Thymus (tissue), 11 donors: ENCODE results near the gene RAB8A. TPM values are rescaled to one million over a fixed set of nuclear protein-coding genes. Genes with fewer than 3 reads are reported as not detected.

Source experiments
- DNase-seq, 9 donors: peaks; one replicate each; pipeline ENCODE4 v3.0.0-alpha.2; 2013; ENCODE audit warnings: low spot score in 9 of 9, low read depth in 6 of 9, missing footprints in 1 of 9
- H3K27ac ChIP-seq, 2 donors: one replicate each; pipeline ENCODE4 v1.5.1; 2013; ENCODE audit warnings: control low read depth in 1 of 2, low read depth in 1 of 2, low read length in 1 of 2, mild to moderate bottlenecking in 1 of 2, moderate library complexity in 1 of 2
- H3K27me3 ChIP-seq, 2 donors: one replicate each; pipeline ENCODE4 v1.5.1; 2013; ENCODE audit warnings: low read length in 1 of 2; ENCODE audit not compliant: control insufficient read depth in 2 of 2, insufficient read depth in 1 of 2
- H3K36me3 ChIP-seq, 2 donors: one replicate each; pipeline ENCODE4 v1.5.1; 2013; ENCODE audit warnings: low read length in 1 of 2, mild to moderate bottlenecking in 1 of 2, moderate library complexity in 1 of 2; ENCODE audit not compliant: control insufficient read depth in 2 of 2, insufficient read depth in 2 of 2
- H3K4me1 ChIP-seq, 2 donors: one replicate each; pipeline ENCODE4 v1.5.1; 2013; ENCODE audit warnings: low read length in 2 of 2; ENCODE audit not compliant: control insufficient read depth in 2 of 2, insufficient read depth in 2 of 2
- H3K4me3 ChIP-seq, 2 donors: one replicate each; pipeline ENCODE4 v1.5.1; 2013; ENCODE audit warnings: low read length in 2 of 2, control low read depth in 1 of 2, mild to moderate bottlenecking in 1 of 2
- H3K9me3 ChIP-seq, 2 donors: one replicate each; pipeline ENCODE4 v1.5.1; 2013; ENCODE audit warnings: low read length in 1 of 2, mild to moderate bottlenecking in 1 of 2; ENCODE audit not compliant: control insufficient read depth in 2 of 2, insufficient read depth in 1 of 2
- WGBS: extraction: QIAGEN DNeasy Blood & Tissue Kit; methylation state at CpG from one replicate; pipeline ENCODE4 v1.1.7; 2013; 5-methylcytosine and 5-hydroxymethylcytosine counted together
- polyA plus RNA-seq: library from polyadenylated mRNA; stranded (reverse); fragments of 200-250 nt; gene quantifications from one replicate; pipeline ENCODE4 v1.2.3, GENCODE V29; 2013
- total RNA-seq: library from RNA; stranded (reverse); fragments of 120-200 nt; gene quantifications from one replicate; pipeline ENCODE4 v1.2.4, GENCODE V29; 2013
- donor health status: healthy.

Gene RAB8A
- total and polyA plus RNA-seq, 2 donors, result 32.8 to 35.3 TPM

DNA sequence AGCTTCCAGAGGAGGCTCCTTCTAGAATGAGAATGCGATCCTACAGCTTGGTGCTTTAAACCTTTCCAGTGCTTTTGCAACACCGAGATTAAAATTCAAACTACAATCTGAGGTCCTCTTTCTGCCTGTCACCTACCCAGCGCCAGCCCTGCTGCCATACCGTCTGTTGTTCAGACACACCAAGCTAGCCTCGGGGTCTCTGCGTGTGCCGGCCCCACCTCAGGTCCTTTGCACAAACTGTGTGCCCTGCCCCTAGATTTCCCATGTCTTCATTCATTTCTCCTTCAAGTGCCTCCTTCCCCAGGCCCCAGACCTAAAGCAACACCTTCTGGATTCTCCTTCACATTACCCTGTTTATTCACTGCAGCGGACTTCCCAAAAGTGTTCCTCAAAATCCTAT is 42.9 kb downstream of the RAB8A start:
- Histone ChIP-seq H3K36me3 (peaks cover 12 to 13% of the 10 kb centered on the region in 2 donors), H3K27ac (no peak overlapping the region), H3K4me3 (no peak overlapping the region), H3K27me3 (no peaks in the 10 kb centered on the region), H3K9me3 (peaks cover 0 to 4% of the 10 kb centered on the region in 2 donors), H3K4me1 (no peaks in the 10 kb centered on the region)
- WGBS, result 98% methylated on average over 8 of the region's 8 CpGs
- no peak for DNase-seq

- 95% methylated on average over 1 of the region's 1 CpG for WGBS
- no peak for DNase-seq
- H3K36me3 ChIP-seq, result peaks cover 12 to 13% of the 10 kb centered on the region in 2 donors
- no peaks in the 10 kb centered on the region for H3K4me1 ChIP-seq
- peaks cover 0 to 4% of the 10 kb centered on the region in 2 donors for H3K9me3 ChIP-seq
- H3K4me3 ChIP-seq, result no peak overlapping the region
- no peaks in the 10 kb centered on the region for H3K27me3 ChIP-seq
- H3K27ac ChIP-seq, result no peak overlapping the region
Measured at GRCh38 chr19:16155128-16155527, 43.4 kb downstream of the RAB8A start.

- no peaks in the 10 kb centered on the region for H3K27me3 ChIP-seq
- no peak overlapping the region for H3K27ac ChIP-seq
- peaks cover 0 to 4% of the 10 kb centered on the region in 2 donors for H3K9me3 ChIP-seq
- H3K36me3 ChIP-seq, result peaks cover 12 to 13% of the 10 kb centered on the region in 2 donors
- DNase-seq, result no peak
- WGBS, result 89% methylated on average over 6 of the region's 6 CpGs
- H3K4me1 ChIP-seq, result no peaks in the 10 kb centered on the region
- H3K4me3 ChIP-seq, result no peak overlapping the region
Measured at GRCh38 chr19:16156904-16157303, 45.2 kb downstream of the RAB8A start.

- Histone ChIP-seq H3K36me3 (peaks cover 10 to 12% of the 10 kb centered on the region in 2 donors), H3K4me1 (no peaks in the 10 kb centered on the region), H3K27ac (no peak overlapping the region), H3K4me3 (no peak overlapping the region), H3K9me3 (peaks cover 0 to 4% of the 10 kb centered on the region in 2 donors), H3K27me3 (no peaks in the 10 kb centered on the region)
- no peak for DNase-seq
- WGBS, result 97% methylated on average over 10 of the region's 10 CpGs
Measured at GRCh38 chr19:16157601-16158000, 45.9 kb downstream of the RAB8A start.

GRCh38 chr19:16159655-16160054 is 48.0 kb downstream of the RAB8A start:
- Histone ChIP-seq H3K4me1 (no peaks in the 10 kb centered on the region), H3K36me3 (peaks cover 5% of the 10 kb centered on the region in 2 donors), H3K4me3 (no peak overlapping the region), H3K27ac (no peak overlapping the region), H3K9me3 (no peaks in the 10 kb centered on the region), H3K27me3 (no peaks in the 10 kb centered on the region)
- 98% methylated on average over 5 of the region's 5 CpGs for WGBS
- DNase-seq, result no peak

DNA sequence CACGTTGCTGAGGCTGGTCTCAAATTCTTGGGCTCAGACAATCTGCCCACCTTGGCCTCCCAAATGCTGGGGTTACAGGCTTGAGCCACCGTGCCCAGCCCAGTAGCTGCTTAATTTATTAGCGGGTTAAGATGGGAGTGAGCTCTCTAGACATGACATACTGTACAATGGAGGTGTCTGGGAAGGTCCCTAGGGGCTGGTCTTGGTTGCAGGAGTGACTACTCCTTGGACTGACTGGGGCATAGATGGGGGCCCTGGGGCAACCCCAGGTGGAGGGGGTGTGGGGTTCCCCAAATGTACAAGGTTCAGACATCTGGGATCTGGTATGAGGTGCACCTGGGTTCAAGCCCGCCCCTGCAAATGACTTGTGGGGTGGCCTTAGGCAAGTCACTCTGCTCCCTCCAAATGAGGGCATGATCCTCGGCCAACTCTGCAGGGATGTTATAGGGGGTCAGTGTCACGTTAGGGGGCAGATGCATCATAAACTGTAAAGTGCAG is 48.8 kb downstream of the RAB8A start:
- Histone ChIP-seq H3K27ac (no peak overlapping the region), H3K4me1 (no peaks in the 10 kb centered on the region), H3K36me3 (peaks cover 3% of the 10 kb centered on the region in 2 donors), H3K9me3 (no peaks in the 10 kb centered on the region), H3K27me3 (no peaks in the 10 kb centered on the region), H3K4me3 (no peak overlapping the region)
- no peak for DNase-seq
- 93% methylated on average over 6 of the region's 6 CpGs for WGBS

GRCh38 chr19:16160943-16161560 is 49.4 kb downstream of the RAB8A start:
- Histone ChIP-seq H3K27me3 (no peaks in the 10 kb centered on the region), H3K36me3 (peaks cover 3% of the 10 kb centered on the region in 2 donors), H3K4me3 (no peak overlapping the region), H3K4me1 (no peaks in the 10 kb centered on the region), H3K27ac (no peak overlapping the region), H3K9me3 (no peaks in the 10 kb centered on the region)
- DNase-seq, result no peak
- 90% methylated on average over 14 of the region's 14 CpGs for WGBS

DNA sequence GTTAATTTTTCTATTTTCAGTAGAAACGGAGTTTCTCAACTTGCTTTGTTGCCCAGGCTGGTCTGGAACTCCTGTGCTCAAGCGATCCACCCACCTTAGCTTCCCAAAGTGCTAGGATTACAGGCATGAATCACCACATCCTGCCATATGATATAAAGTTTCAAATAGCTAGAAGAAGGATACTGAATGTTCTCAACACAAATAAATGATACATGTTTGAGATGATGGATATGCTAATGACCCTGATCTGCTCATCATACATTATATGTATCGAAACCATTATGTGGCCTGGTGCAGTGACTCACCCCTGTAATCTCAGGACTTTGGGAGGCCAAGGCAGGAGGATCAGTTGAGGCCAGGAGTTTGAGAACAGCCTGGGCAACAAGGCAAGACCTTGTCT is 50.2 kb downstream of the RAB8A start:
- Histone ChIP-seq H3K9me3 (no peaks in the 10 kb centered on the region), H3K4me1 (no peaks in the 10 kb centered on the region), H3K4me3 (no peak overlapping the region), H3K36me3 (peaks cover 0 to 3% of the 10 kb centered on the region in 2 donors), H3K27ac (no peak overlapping the region), H3K27me3 (no peaks in the 10 kb centered on the region)
- no peak for DNase-seq
- WGBS, result 93% methylated on average over 3 of the region's 3 CpGs

GRCh38 chr19:16164222-16164890 is 52.7 kb downstream of the RAB8A start:
- no peak overlapping the region for H3K4me3 ChIP-seq
- WGBS, result 96% methylated on average over 13 of the region's 13 CpGs
- no peak for DNase-seq
- H3K9me3 ChIP-seq, result peaks cover 0 to 4% of the 10 kb centered on the region in 2 donors
- H3K36me3 ChIP-seq, result no peaks in the 10 kb centered on the region
- no peak overlapping the region for H3K27ac ChIP-seq
- H3K4me1 ChIP-seq, result peaks cover 0 to 3% of the 10 kb centered on the region in 2 donors
- no peaks in the 10 kb centered on the region for H3K27me3 ChIP-seq
